ENCODE data around the gene PDIA5. TPM values are rescaled to one million over a fixed set of nuclear protein-coding genes. Genes with fewer than 3 reads are reported as not detected.

PDIA5 gene
- total RNA-seq, 1 experiment from 2014 or later = 24.3 TPM

DNA sequence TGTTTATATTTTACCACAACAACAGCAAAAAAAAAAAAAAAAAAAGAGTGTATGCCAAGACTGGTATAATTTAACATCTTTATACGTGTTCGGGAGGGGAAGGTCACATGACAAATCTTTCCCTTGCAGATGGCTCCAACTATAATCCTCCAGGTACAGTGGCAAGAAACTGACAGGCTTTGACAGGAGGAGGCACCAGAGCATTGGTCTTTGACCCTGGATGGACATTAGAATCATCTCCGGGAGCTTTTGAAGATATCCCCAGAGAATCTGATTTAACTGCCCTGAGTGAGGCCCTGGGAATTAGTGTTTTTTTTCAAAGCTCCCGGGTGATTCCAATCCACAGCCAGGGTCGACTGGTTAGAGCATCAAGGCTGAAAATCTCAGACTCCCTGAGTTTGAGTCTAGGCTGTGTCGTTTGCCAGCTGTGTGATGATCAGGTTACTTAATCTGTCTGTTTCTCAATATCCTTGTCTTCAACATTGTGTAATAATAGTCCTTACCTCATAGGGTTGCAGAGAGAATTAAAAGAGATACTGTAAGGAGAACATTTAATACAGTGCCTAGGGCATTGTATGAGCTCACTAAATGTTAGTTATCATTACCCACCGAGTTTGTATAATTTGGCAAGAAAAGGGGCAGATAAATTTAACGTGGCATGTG lies 30.3 kb upstream of the PDIA5 start:
- Histone ChIP-seq H3K9ac (ENCODE audit: extremely low read depth, insufficient read length, low read length) (no peak overlapping the region), H3K18ac (ENCODE audit: insufficient read length, low read depth, low read length) (no peak overlapping the region), H4K8ac (replicated peaks; ENCODE audit: insufficient read length, low read depth, low read length) (no peak overlapping the region), H2BK15ac (ENCODE audit: low read depth, low read length) (no peak overlapping the region), H2BK120ac (ENCODE audit: low read depth, low read length, poor library complexity, severe bottlenecking) (no peak overlapping the region), H4K5ac (ENCODE audit: insufficient read length, low read depth, low read length) (no peak overlapping the region), H3K4ac (ENCODE audit: low read depth, low read length) (no peak overlapping the region), H3K9me3 (ENCODE audit: control insufficient read depth, low read depth, low read length) (no peaks in the 10 kb centered on the region), H3K56ac (ENCODE audit: insufficient read length, low read depth, low read length) (no peak overlapping the region), H3T11ph (ENCODE audit: low read length) (no peak overlapping the region), H3K4me2 (ENCODE audit: insufficient read depth, insufficient read length, low read length) (no peak overlapping the region), H2BK20ac (ENCODE audit: low read depth, low read length, poor library complexity, severe bottlenecking) (no peak overlapping the region), H3K14ac (ENCODE audit: insufficient read depth, low read length) (no peak overlapping the region), H4K20me1 (ENCODE audit: control insufficient read depth, insufficient read depth, insufficient read length) (no peaks in the 10 kb centered on the region), H3K27me3 (ENCODE audit: insufficient read depth, low read length) (no peaks in the 10 kb centered on the region; the same call in 1 of the 2 replicates), H2AFZ (ENCODE audit: low read length) (no peak overlapping the region), H4K91ac (ENCODE audit: insufficient read length, low read depth, low read length) (no peak overlapping the region), H2AK5ac (ENCODE audit: insufficient read length, low read length) (no peak overlapping the region), H2BK5ac (ENCODE audit: insufficient read length, low read length) (no peak overlapping the region), H2BK12ac (ENCODE audit: insufficient read length, low read depth, low read length) (no peak overlapping the region), H3K4me1 (ENCODE audit: insufficient read depth, low read length) (peaks cover 2% of the 10 kb centered on the region; the same call in 1 of the 2 replicates), H3K27ac (ENCODE audit: insufficient read length, low read depth, low read length) (no peak overlapping the region), H3K23me2 (ENCODE audit: insufficient read length, low read depth, low read length, poor library complexity, severe bottlenecking) (no peaks in the 10 kb centered on the region), H3K23ac (ENCODE audit: insufficient read length, low read depth, low read length) (no peak overlapping the region), H3K79me1 (ENCODE audit: insufficient read depth, low read depth, low read length, poor library complexity, severe bottlenecking) (no peaks in the 10 kb centered on the region), H3K79me2 (ENCODE audit: insufficient read depth, low read length) (no peaks in the 10 kb centered on the region)
- Mint-ChIP-seq H3K4me1 (peaks cover 6 to 8% of the 10 kb centered on the region in 2 experiments), H3K27me3 (ENCODE audit: low read depth) (peaks cover 21% of the 10 kb centered on the region), H3K9me3 (no peaks in the 10 kb centered on the region), H3K27ac (no peak overlapping the region), H3K36me3 (ENCODE audit: insufficient read depth in 1 of 3, low read depth in 3 of 3) (no peaks in the 10 kb centered on the region), H3K4me3 (no peak overlapping the region)
- TF ChIP-seq, protein P1, sequence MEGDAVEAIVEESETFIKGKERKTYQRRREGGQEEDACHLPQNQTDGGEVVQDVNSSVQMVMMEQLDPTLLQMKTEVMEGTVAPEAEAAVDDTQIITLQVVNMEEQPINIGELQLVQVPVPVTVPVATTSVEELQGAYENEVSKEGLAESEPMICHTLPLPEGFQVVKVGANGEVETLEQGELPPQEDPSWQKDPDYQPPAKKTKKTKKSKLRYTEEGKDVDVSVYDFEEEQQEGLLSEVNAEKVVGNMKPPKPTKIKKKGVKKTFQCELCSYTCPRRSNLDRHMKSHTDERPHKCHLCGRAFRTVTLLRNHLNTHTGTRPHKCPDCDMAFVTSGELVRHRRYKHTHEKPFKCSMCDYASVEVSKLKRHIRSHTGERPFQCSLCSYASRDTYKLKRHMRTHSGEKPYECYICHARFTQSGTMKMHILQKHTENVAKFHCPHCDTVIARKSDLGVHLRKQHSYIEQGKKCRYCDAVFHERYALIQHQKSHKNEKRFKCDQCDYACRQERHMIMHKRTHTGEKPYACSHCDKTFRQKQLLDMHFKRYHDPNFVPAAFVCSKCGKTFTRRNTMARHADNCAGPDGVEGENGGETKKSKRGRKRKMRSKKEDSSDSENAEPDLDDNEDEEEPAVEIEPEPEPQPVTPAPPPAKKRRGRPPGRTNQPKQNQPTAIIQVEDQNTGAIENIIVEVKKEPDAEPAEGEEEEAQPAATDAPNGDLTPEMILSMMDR (conservative IDR thresholded peaks at IDR 0.05) = no peak
- WGBS (ENCODE audit: extremely low coverage, insufficient read length, low lambda C conversion rate) = no CpG with 5 or more reads among the region's 8 CpGs
- DNase-seq = no peak

Measured in H9 (cell line).